Liver (tissue), 9 donors: ENCODE data around the gene C20orf173. TPM values are rescaled to one million over a fixed set of nuclear protein-coding genes. Genes with fewer than 3 reads are reported as not detected.

ENCODE experiments used
- DNase-seq: peaks from one replicate; pipeline ENCODE4 v3.0.0-alpha.2; 2017; ENCODE audit warnings: low spot score
- H3K27ac ChIP-seq, 2 donors: one replicate each; pipeline ENCODE4 v1.7.0; 2013; ENCODE audit warnings: inconsistent platforms in 2 of 2, low read length in 2 of 2, control low read depth in 1 of 2, low read depth in 1 of 2, mild to moderate bottlenecking in 1 of 2
- H3K27me3 ChIP-seq, 4 donors: one replicate each; pipeline versions ENCODE4 v1.6.1 to v1.7.0; 2013; ENCODE audit warnings: low read length in 3 of 4, inconsistent platforms in 1 of 4, mild to moderate bottlenecking in 1 of 4, moderate library complexity in 1 of 4; ENCODE audit not compliant: control insufficient read depth in 4 of 4, insufficient read depth in 4 of 4
- H3K36me3 ChIP-seq, 4 donors: one replicate each; pipeline versions ENCODE4 v1.6.1 to v1.7.0; 2013; ENCODE audit warnings: low read length in 3 of 4, mild to moderate bottlenecking in 3 of 4, low read depth in 1 of 4, moderate library complexity in 1 of 4; ENCODE audit not compliant: control insufficient read depth in 4 of 4, insufficient read depth in 3 of 4
- H3K4me1 ChIP-seq, 4 donors: one replicate each; pipeline versions ENCODE4 v1.6.1 to v1.7.0; 2013; ENCODE audit warnings: low read length in 3 of 4, mild to moderate bottlenecking in 3 of 4, moderate library complexity in 1 of 4; ENCODE audit not compliant: control insufficient read depth in 4 of 4, insufficient read depth in 4 of 4
- H3K4me3 ChIP-seq, 3 donors: one replicate each; pipeline versions ENCODE4 v1.6.1 to v1.7.0; 2013; ENCODE audit warnings: low read length in 3 of 3, control low read depth in 1 of 3, low read depth in 1 of 3, mild to moderate bottlenecking in 1 of 3
- H3K9ac ChIP-seq, 2 donors: one replicate each; pipeline ENCODE4 v1.7.0; 2013; ENCODE audit warnings: low read length in 2 of 2, mild to moderate bottlenecking in 2 of 2, moderate library complexity in 2 of 2, control low read depth in 1 of 2, low read depth in 1 of 2
- H3K9me3 ChIP-seq, 4 donors: one replicate each; pipeline versions ENCODE4 v1.6.1 to v1.7.0; 2013; ENCODE audit warnings: low read length in 3 of 4; ENCODE audit not compliant: control insufficient read depth in 4 of 4
- CTCF ChIP-seq: fragments of 150-350 bp; IDR thresholded peaks from 2 replicates; pipeline ENCODE4 v1.5.1; 2017; ENCODE audit warnings: improper control_type of control experiment, low read depth, low read length; ENCODE audit not compliant: missing input control
- FOXA1 ChIP-seq: IDR thresholded peaks from 2 replicates; pipeline ENCODE4 v1.6.1; 2016; ENCODE audit warnings: antibody characterized with exemption
- FOXA2 ChIP-seq: IDR thresholded peaks from 2 replicates; pipeline ENCODE4 v1.6.1; 2016; ENCODE audit warnings: antibody characterized with exemption
- GABPA ChIP-seq, 2 donors: IDR thresholded peaks in 1 of 2; conservative IDR thresholded peaks in 1 of 2; 2 replicates each; pipeline ENCODE4 v1.6.1; 2016; ENCODE audit warnings: antibody characterized with exemption in 2 of 2, mild to moderate bottlenecking in 1 of 2, moderate library complexity in 1 of 2
- HNF4A ChIP-seq, 2 donors: conservative IDR thresholded peaks; 2 replicates each; pipeline ENCODE4 v1.6.1; 2016; ENCODE audit warnings: antibody characterized with exemption in 2 of 2, mild to moderate bottlenecking in 2 of 2
- HNF4G ChIP-seq: IDR thresholded peaks from 2 replicates; pipeline ENCODE4 v1.6.1; 2016; ENCODE audit warnings: antibody characterized with exemption
- MAX ChIP-seq: IDR thresholded peaks from 2 replicates; pipeline ENCODE4 v1.6.1; 2016; ENCODE audit warnings: antibody characterized with exemption
- RAD21 ChIP-seq, 2 donors: IDR thresholded peaks; 2 replicates each; pipeline ENCODE4 v1.6.1; 2016; ENCODE audit warnings: antibody characterized with exemption in 2 of 2, mild to moderate bottlenecking in 2 of 2
- REST ChIP-seq: IDR thresholded peaks from 2 replicates; pipeline ENCODE4 v1.6.1; 2016; ENCODE audit warnings: antibody characterized with exemption, mild to moderate bottlenecking
- SP1 ChIP-seq: IDR thresholded peaks from 2 replicates; pipeline ENCODE4 v1.6.1; 2018; ENCODE audit warnings: antibody characterized with exemption, mild to moderate bottlenecking
- YY1 ChIP-seq: IDR thresholded peaks from 2 replicates; pipeline ENCODE4 v1.6.1; 2016; ENCODE audit warnings: antibody characterized with exemption, mild to moderate bottlenecking
- WGBS: extraction: QIAGEN DNeasy Blood & Tissue Kit; methylation state at CpG from one replicate; pipeline ENCODE4 v1.1.7; 2013; 5-methylcytosine and 5-hydroxymethylcytosine counted together
- polyA plus RNA-seq, 2 donors: library from polyadenylated mRNA; stranded (reverse) in 1 of 2; unstranded in 1 of 2; fragments of 200-250 nt in 1 of 2; fragments of >200 nt in 1 of 2; fragmentation: Nextera tagmentation in 1 of 2; extraction: Ambion mirVana in 1 of 2; gene quantifications; one replicate each; pipeline versions ENCODE4 v1.2.1 to v1.2.3, GENCODE V29; 2013 to 2015
- total RNA-seq, 2 donors: library from RNA; depleted of rRNA; stranded (reverse); fragments of >200 nt; gene quantifications; one replicate each; pipeline ENCODE4 v1.2.3, GENCODE V29; 2014
- donor health status: healthy.
- donor health status: healthy.
- donor health status: healthy.
- donor health status: healthy.
- donor health status: healthy.

Gene C20orf173
- total and polyA plus RNA-seq, 4 donors: not detected

- no peak overlapping the region for H3K27ac ChIP-seq
- H3K36me3 ChIP-seq: peaks cover 0 to 53% (median 17%) of the 10 kb centered on the region in 4 donors
Observed at GRCh38 chr20:35511814-35512420, 17.5 kb downstream of the C20orf173 start.

DNA sequence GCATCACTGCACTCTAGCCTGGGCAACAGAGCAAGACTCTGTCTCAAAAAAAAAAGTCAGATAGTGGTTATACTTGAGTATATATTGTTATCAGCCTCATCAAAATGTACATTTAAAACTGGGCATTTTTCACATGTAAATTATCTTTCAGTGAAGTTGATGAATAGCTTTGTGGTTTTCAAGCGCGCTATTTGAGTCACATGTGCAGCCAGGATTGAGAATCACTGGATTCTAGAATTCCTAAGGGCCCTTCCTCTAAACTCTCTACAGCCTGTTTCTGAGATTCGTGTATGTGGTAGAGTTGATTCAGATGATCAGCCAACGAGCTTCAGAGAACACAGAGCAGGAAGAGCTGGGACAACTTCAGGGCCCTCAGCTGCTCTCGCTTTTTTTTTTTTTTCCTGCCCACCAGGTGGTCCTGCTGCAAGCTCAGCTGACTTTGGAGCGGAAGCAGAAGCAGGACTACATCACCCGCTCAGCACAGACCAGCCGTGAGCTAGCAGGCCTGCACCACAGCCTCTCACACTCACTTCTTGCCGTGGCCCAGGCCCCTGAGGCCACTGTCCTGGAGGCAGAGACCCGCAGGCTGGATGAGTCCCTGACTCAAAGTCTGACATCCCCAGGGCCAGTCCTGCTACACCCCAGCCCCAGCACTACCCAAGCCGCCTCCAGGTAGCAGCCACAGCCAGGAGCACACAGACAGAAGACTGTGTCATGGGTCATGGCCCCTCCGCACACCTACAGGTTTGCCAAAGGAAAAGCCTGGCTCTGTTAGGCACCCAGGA lies 18.3 kb downstream of the C20orf173 start:
- H3K4me3 ChIP-seq: no peak overlapping the region
- DNase-seq: no peak
- H3K27me3 ChIP-seq: no peaks in the 10 kb centered on the region
- H3K9me3 ChIP-seq: no peaks in the 10 kb centered on the region
- 87% methylated on average over 12 of the region's 12 CpGs for WGBS
- H3K9ac ChIP-seq: no peak overlapping the region
- H3K4me1 ChIP-seq: no peaks in the 10 kb centered on the region
- H3K27ac ChIP-seq: no peak overlapping the region
- peaks cover 0 to 58% (median 18%) of the 10 kb centered on the region in 4 donors for H3K36me3 ChIP-seq
- TF ChIP-seq YY1: no peak
- no peak for TF ChIP-seq HNF4A (conservative IDR thresholded peaks at IDR 0.05)
- TF ChIP-seq REST: no peak
- no peak for TF ChIP-seq MAX
- TF ChIP-seq SP1: no peak
- TF ChIP-seq CTCF: no peak
- TF ChIP-seq HNF4G: no peak
- no peak for TF ChIP-seq GABPA (IDR thresholded peaks at IDR 0.05 in 1 of 2, conservative IDR thresholded peaks at IDR 0.05 in 1 of 2)

More at GRCh38 chr20:35511814-35512420, 17.5 kb downstream of the C20orf173 start:
- H3K4me3 ChIP-seq: no peak overlapping the region
- H3K27me3 ChIP-seq: no peaks in the 10 kb centered on the region
- no peaks in the 10 kb centered on the region for H3K9me3 ChIP-seq
- DNase-seq: no peak
- H3K9ac ChIP-seq: no peak overlapping the region
- TF ChIP-seq RAD21 (IDR thresholded peaks at IDR 0.05) (peak; percentile 79 to 83), FOXA1 (no peak), FOXA2 (no peak), CTCF (peak; percentile 54), REST (no peak)
- WGBS: 96% methylated on average over 2 of the region's 2 CpGs
- no peaks in the 10 kb centered on the region for H3K4me1 ChIP-seq
